C4-2B (cell line): ENCODE data around the gene IL22.

ENCODE experiments used
- ZFX ChIP-seq: fragments of 450-650 bp; IDR thresholded peaks from 2 replicates; pipeline ENCODE4 v1.6.1; 2017
- TF ChIP-seq, protein P1 (sequence below): fragments of 450-650 bp; conservative IDR thresholded peaks from 2 replicates; pipeline ENCODE4 v1.5.1; 2017; ENCODE audit warnings: mild to moderate bottlenecking

DNA sequence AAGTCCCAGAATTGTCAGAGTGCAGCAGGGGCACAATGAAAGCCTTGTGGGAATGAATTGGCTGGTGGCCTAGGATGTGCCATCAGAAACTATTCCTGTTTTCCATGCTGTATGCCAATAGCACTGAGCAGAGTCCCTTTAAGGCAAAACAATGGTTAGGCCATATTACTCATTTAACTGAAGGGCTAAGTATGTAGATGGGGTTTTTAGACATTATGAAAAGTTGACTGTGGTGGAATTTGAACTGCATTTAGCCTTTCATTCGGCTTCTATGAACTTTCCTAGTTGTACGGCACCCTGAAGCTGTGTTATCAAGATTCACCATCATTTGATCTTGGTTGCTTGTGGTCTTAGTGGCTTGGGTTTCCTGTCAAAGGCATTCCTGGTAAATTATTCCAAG, 52.5 kb downstream of the IL22 start:
- TF ChIP-seq, protein P1, sequence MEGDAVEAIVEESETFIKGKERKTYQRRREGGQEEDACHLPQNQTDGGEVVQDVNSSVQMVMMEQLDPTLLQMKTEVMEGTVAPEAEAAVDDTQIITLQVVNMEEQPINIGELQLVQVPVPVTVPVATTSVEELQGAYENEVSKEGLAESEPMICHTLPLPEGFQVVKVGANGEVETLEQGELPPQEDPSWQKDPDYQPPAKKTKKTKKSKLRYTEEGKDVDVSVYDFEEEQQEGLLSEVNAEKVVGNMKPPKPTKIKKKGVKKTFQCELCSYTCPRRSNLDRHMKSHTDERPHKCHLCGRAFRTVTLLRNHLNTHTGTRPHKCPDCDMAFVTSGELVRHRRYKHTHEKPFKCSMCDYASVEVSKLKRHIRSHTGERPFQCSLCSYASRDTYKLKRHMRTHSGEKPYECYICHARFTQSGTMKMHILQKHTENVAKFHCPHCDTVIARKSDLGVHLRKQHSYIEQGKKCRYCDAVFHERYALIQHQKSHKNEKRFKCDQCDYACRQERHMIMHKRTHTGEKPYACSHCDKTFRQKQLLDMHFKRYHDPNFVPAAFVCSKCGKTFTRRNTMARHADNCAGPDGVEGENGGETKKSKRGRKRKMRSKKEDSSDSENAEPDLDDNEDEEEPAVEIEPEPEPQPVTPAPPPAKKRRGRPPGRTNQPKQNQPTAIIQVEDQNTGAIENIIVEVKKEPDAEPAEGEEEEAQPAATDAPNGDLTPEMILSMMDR = no peak
- no peak for TF ChIP-seq ZFX
